Kidney epithelial cell (primary cell): ENCODE results near the gene CES5A. TPM values are rescaled to one million over a fixed set of nuclear protein-coding genes. Genes with fewer than 3 reads are reported as not detected.

Source experiments
- DNase-seq: peaks from one replicate; pipeline ENCODE4 v3.0.0-alpha.2; 2010; ENCODE audit warnings: low read depth
- H3K27me3 ChIP-seq: 2 replicates; pipeline ENCODE4 v1.6.0; 2011; ENCODE audit warnings: low read length; ENCODE audit not compliant: control insufficient read depth, insufficient read depth
- H3K36me3 ChIP-seq: 2 replicates; pipeline ENCODE4 v1.5.1; 2011; ENCODE audit warnings: low read length; ENCODE audit not compliant: control insufficient read depth, insufficient read depth
- H3K4me3 ChIP-seq: 2 replicates; pipeline ENCODE4 v1.5.1; 2011; ENCODE audit warnings: low read depth, mild to moderate bottlenecking, control low read depth, low read length
- CTCF ChIP-seq: IDR thresholded peaks from 2 replicates; pipeline ENCODE4 v1.5.1; 2011; ENCODE audit warnings: mild to moderate bottlenecking, moderate library complexity, low read length, control low read depth, inconsistent platforms; ENCODE audit not compliant: insufficient read depth, poor library complexity, severe bottlenecking
- total RNA-seq: library from RNA; depleted of rRNA; stranded (reverse); fragments of >200 nt; gene quantifications from 2 replicates; pipeline ENCODE4 v1.2.3, GENCODE V29; 2015

CES5A gene
- total RNA-seq, 1 donor from 2014 or later = not detected

- no peaks in the 10 kb centered on the region for H3K27me3 ChIP-seq
- TF ChIP-seq CTCF = no peak
- H3K4me3 ChIP-seq = no peak overlapping the region
- no peaks in the 10 kb centered on the region for H3K36me3 ChIP-seq
- DNase-seq = no peak
Measured at GRCh38 chr16:55856950-55857349, 18.2 kb downstream of the CES5A start.

- no peak for TF ChIP-seq CTCF
- Histone ChIP-seq H3K4me3 (no peak overlapping the region), H3K27me3 (no peaks in the 10 kb centered on the region), H3K36me3 (no peaks in the 10 kb centered on the region)
- no peak for DNase-seq
Measured at GRCh38 chr16:55853114-55853513, 22.1 kb downstream of the CES5A start.

GRCh38 chr16:55849536-55849935, 25.6 kb downstream of the CES5A start:
- Histone ChIP-seq H3K36me3 (no peaks in the 10 kb centered on the region), H3K4me3 (no peak overlapping the region), H3K27me3 (peaks cover 3% of the 10 kb centered on the region)
- TF ChIP-seq CTCF = no peak
- DNase-seq = no peak

- no peaks in the 10 kb centered on the region for H3K36me3 ChIP-seq
- DNase-seq = no peak
- no peak for TF ChIP-seq CTCF
- H3K27me3 ChIP-seq = peaks cover 6% of the 10 kb centered on the region
- no peak overlapping the region for H3K4me3 ChIP-seq
Measured at GRCh38 chr16:55846598-55847346, 28.4 kb downstream of the CES5A start.

GRCh38 chr16:55843105-55843395, 32.1 kb downstream of the CES5A start:
- Histone ChIP-seq H3K27me3 (peaks cover 6% of the 10 kb centered on the region), H3K4me3 (no peak overlapping the region), H3K36me3 (no peaks in the 10 kb centered on the region)
- TF ChIP-seq CTCF = no peak
- DNase-seq = no peak
